ENCODE data around the gene TCTN1.
"Not testable (repeated sequence)": the region's sequence is repeated elsewhere in the genome, so short reads cannot be mapped to it uniquely, and the experiment has no call there.

TCTN1 gene

GRCh38 chr12:110591451-110592051, 22.4 kb upstream of the TCTN1 start:
- Histone ChIP-seq H3K4me1 (peaks cover 0 to 14% (median 4%) of the 10 kb centered on the region in 4 donors), H3K27me3 (no peaks in the 10 kb centered on the region), H3K36me3 (no peaks in the 10 kb centered on the region), H3K4me3 (no peak overlapping the region), H3K27ac (peak overlapping the region; percentile 60 to 70), H3K9me3 (no peaks in the 10 kb centered on the region)
- DNase-seq: no peak
- no peak for TF ChIP-seq CTCF (IDR thresholded peaks at IDR 0.05)
- intact Hi-C loops (cut with DNase I; ENCODE audit: low total_unique reads): no loop called here

DNA sequence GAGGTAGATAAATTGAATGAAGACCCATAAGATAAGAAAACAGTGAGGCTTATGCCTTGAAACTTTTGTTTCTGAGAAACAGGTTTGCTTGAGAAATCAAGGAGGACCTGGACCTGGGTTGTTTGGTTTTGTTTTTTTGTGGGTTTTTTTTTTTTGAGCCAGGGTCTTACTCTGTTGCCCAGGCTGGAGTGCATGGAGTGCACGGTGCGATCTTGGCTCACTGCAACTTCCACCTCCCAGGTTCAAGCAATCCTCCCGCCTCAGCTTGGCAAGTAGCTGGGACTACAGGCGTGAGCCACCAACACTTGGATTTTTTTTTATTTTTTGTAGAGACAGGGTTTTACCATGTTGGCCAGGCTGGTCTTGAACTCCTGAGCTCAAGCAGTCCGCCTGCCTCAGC, 21.9 kb upstream of the TCTN1 start:
- no peak overlapping the region for H3K4me3 ChIP-seq
- no peak for TF ChIP-seq CTCF (IDR thresholded peaks at IDR 0.05)
- no peak for DNase-seq
- H3K27ac ChIP-seq: peak overlapping the region in 1 of 2 donors; percentile 60
- H3K9me3 ChIP-seq: no peaks in the 10 kb centered on the region
- intact Hi-C loops (cut with DNase I; ENCODE audit: low total_unique reads): no loop called here
- no peaks in the 10 kb centered on the region for H3K36me3 ChIP-seq
- peaks cover 0 to 14% (median 4%) of the 10 kb centered on the region in 4 donors for H3K4me1 ChIP-seq
- no peaks in the 10 kb centered on the region for H3K27me3 ChIP-seq

DNA sequence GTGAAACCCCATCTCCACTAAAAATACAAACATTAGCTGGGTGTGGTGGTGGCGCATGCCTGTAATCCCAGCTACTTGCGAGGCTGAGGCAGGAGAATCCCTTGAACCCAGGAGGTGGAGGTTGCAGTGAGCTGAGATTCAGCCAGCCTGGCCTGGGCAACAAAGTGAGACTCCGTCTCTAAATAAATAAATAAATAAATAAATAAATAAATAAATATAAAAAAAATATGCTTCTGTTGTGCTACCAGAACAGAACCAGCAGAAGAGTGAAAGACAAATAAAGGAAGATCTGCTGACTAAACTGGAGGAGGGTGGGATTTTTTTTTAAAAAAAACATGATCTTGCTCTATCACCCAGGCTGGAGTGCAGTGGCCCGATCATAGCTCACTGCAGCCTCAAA, 21.0 kb upstream of the TCTN1 start:
- H3K9me3 ChIP-seq; H3K27me3 ChIP-seq; H3K27ac ChIP-seq; intact Hi-C loops (cut with DNase I; ENCODE audit: low total_unique reads); H3K36me3 ChIP-seq; H3K4me3 ChIP-seq; DNase-seq: not testable (repeated sequence)
- peaks cover 0 to 14% (median 4%) of the 10 kb centered on the region in 4 donors for H3K4me1 ChIP-seq

GRCh38 chr12:110597885-110598284, 16.0 kb upstream of the TCTN1 start:
- no peaks in the 10 kb centered on the region for H3K27me3 ChIP-seq
- no peak for DNase-seq
- TF ChIP-seq CTCF (IDR thresholded peaks at IDR 0.05): no peak
- no peak overlapping the region for H3K4me3 ChIP-seq
- intact Hi-C loops (cut with DNase I; ENCODE audit: low total_unique reads): no loop called here
- H3K36me3 ChIP-seq: no peaks in the 10 kb centered on the region
- H3K4me1 ChIP-seq: no peaks in the 10 kb centered on the region
- no peak overlapping the region for H3K27ac ChIP-seq
- no peaks in the 10 kb centered on the region for H3K9me3 ChIP-seq

- Histone ChIP-seq H3K36me3 (no peaks in the 10 kb centered on the region), H3K9me3 (no peaks in the 10 kb centered on the region), H3K4me3 (no peak overlapping the region), H3K27ac (no peak overlapping the region), H3K27me3 (no peaks in the 10 kb centered on the region), H3K4me1 (no peaks in the 10 kb centered on the region)
- no peak for TF ChIP-seq CTCF (IDR thresholded peaks at IDR 0.05)
- DNase-seq: no peak
- intact Hi-C loops (cut with DNase I; ENCODE audit: low total_unique reads): no loop called here
These were observed 14.6 kb upstream of the TCTN1 start for GRCh38 chr12:110599334-110599733.

- no peak overlapping the region for H3K27ac ChIP-seq
- intact Hi-C loops (cut with DNase I; ENCODE audit: low total_unique reads): loop anchor here (2.0 to 5.0 kb wide), 2 partner anchors 87 to 143 kb away; no protein-coding TSS in a partner anchor
- no peaks in the 10 kb centered on the region for H3K36me3 ChIP-seq
- no peaks in the 10 kb centered on the region for H3K9me3 ChIP-seq
- DNase-seq: no peak
- no peak overlapping the region for H3K4me3 ChIP-seq
- peak; percentile 41 to 76 for TF ChIP-seq CTCF (IDR thresholded peaks at IDR 0.05)
- no peaks in the 10 kb centered on the region for H3K27me3 ChIP-seq
- no peaks in the 10 kb centered on the region for H3K4me1 ChIP-seq
These were observed 13.7 kb upstream of the TCTN1 start for GRCh38 chr12:110600254-110600653.
